NCI-H187 (cell line): Measurements from ENCODE around the gene THRA.
A peak's percentile ranks its signal among the peaks of the same experiment; 100 is the strongest.

Experiments used
- DNase-seq, 2 experiments: peaks; one replicate each; lab custom pipeline; 2025; lab: John Stamatoyannopoulos, UW

THRA gene

GRCh38 chr17:40099619-40100418 lies 37.1 kb downstream of the THRA start:
- DNase-seq, result no peak

- DNase-seq, result no peak
Measured at GRCh38 chr17:40100419-40100668, 37.6 kb downstream of the THRA start, which contains the start of gene NR1D1. NR1D1 (minus strand) TSS chr17:40100589; CDS start chr17:40100094, 495 bp downstream.

GRCh38 chr17:40100669-40101366 lies 38.1 kb downstream of the THRA start:
- peak; percentile 90 to 94 for DNase-seq

GRCh38 chr17:40101367-40102210 lies 38.8 kb downstream of the THRA start:
- DNase-seq, result no peak

- no peak for DNase-seq
Measured at GRCh38 chr17:40103071-40103661, 40.4 kb downstream of the THRA start.

- DNase-seq, result no peak
Measured at GRCh38 chr17:40103688-40104087, 40.9 kb downstream of the THRA start.

GRCh38 chr17:40104594-40105486 lies 42.1 kb downstream of the THRA start:
- no peak for DNase-seq

GRCh38 chr17:40105861-40106759 lies 43.3 kb downstream of the THRA start:
- DNase-seq, result no peak

- no peak for DNase-seq
Measured at GRCh38 chr17:40106760-40107521, 44.2 kb downstream of the THRA start.

- no peak for DNase-seq
Measured at GRCh38 chr17:40107522-40108174, 44.9 kb downstream of the THRA start.

- no peak for DNase-seq
Measured at GRCh38 chr17:40108970-40109824, 46.4 kb downstream of the THRA start.

- no peak for DNase-seq
Measured at GRCh38 chr17:40110026-40110845, 47.5 kb downstream of the THRA start.

- DNase-seq, result peak; percentile 41 to 65
Measured at GRCh38 chr17:40111221-40112128, 48.7 kb downstream of the THRA start.

GRCh38 chr17:40112191-40112711 lies 49.5 kb downstream of the THRA start:
- DNase-seq, result no peak

- DNase-seq, result no peak
Measured at GRCh38 chr17:40112718-40113109, 49.9 kb downstream of the THRA start.
